Frontal cortex (tissue), 4 donors: Measurements from ENCODE around the gene RANBP9. TPM values are rescaled to one million over a fixed set of nuclear protein-coding genes. Genes with fewer than 3 reads are reported as not detected.

Experiments used
- DNase-seq, 2 donors: peaks; one replicate each; pipeline ENCODE4 v3.0.0; 2012; ENCODE audit warnings: low spot score in 2 of 2
- FAIRE-seq: peaks from 2 replicates; lab custom pipeline; 2012; peaks lifted over from hg19 to GRCh38; lab: Jason Lieb, UNC
- total RNA-seq: library from RNA; depleted of rRNA; stranded (reverse); fragments of >200 nt; gene quantifications from one replicate; pipeline ENCODE4 v1.2.3, GENCODE V29; 2014
- donor health status: control.
- donor health status: control.
- donor health status: control.

RANBP9 gene
- total RNA-seq, 1 donor from 2014 or later, result 91.3 TPM

DNA sequence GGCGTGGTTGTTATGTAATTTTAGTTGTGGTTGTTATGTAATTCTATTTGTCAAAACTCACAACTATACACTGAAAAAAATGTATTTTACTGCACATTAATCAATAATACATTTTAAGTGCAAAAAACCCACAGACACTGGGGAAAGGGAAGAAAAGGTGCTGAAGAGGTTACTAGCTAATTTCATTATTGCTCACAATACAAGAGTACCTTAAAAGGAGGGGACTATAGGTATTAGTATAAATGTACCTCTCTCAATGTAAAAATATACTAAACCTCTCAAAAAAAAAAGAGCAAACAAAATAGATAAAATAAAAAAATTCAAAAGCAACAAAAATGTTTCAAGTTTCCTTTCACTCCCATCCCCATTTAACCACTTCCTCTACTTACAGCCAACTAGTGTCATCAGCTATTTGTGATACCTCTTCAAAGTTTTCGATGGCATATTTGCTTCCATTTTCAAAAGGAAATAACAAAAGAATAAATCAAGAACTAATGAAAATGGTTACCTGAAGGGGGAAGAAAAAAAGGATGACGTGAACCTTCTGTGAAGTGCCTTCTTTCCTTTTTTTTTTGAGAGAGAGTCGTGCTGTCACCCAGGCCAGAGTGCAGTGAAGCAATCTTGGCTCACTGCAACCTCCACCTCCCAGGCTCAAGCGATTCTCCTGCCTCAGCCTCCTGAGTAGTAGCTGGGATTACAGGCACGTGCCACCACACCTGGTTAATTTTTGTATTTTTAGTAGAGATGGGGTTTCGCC lies 30.2 kb downstream of the RANBP9 start:
- FAIRE-seq, result no peak
- DNase-seq, result no peak

DNA sequence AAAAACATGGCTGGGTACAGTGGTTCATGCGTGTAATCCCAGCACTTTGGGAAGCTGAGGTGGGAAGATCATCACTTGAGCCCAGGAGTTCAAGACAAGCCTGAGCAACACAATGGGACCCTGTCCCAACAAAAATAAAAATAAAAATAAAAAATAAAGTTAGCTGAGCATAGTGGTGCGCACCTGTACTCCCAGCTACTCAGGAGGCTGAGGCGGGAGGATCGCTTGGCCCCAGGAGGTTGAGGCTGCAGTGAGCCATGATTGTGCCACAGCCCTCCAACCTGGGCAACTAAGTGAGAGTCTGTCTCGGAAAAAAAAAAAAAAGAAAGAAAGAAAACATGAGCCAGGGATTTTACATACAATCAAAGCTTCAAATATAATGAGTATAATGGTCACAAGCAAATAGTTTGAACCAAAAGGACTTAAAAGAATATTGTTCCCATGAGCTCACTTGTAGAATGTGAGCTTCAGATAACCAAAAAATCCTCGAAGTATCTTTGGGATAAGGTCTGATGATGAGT lies 31.1 kb downstream of the RANBP9 start:
- no peak for FAIRE-seq

DNA sequence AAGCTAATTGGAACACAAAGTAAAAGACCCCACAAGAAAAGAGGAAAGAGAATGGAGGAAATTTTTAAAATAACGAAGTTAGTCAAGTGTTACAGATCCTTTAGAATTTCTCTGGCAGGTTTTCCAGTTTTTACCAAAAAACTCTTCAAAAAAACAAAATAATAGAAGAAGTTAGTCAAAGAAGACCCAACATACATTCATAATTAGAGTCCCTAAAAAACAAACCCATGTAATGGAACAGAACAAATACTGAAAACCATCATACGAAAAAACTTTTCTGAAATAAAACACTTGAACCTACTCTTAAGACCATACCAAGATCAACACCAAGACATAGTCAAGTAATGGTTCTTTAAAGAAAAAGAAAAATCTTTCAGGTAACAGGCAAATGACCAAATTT lies 31.6 kb downstream of the RANBP9 start:
- no peak for DNase-seq
- no peak for FAIRE-seq

More for the DNA sequence above, 31.1 kb downstream of the RANBP9 start:
- no peak for DNase-seq

DNA sequence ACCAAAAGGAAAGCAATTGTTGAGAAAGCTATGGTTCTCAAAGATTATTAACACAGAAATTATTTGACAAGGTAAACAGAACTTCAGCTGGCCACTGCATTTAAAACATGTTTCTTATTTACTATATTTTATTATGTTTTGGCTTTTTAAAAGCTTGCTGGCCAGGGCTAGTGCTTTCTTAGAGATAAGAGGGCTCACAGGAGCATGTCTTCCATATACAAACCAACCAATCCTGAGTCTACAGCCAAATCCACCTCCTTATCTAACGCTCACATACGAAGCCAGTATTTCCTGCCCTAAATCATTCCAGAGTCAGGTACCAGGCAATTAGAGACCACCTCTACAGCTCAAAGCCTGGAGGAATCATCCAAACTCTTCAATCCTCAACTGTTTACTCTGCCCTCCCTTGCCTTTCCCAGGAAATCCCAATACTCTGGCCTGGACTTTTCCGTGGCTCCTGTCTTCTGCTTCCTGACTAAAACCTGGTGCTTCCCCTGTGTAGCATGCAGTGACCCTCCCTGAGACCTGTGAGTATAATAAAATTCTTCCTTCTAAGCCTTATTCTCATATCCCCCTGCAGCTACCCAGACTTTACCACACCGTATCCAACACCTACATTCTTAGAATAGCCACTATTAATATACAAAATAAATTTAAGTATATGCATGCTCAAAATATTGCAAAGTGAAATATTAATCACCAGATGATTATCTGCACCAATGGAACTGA lies 33.2 kb downstream of the RANBP9 start:
- DNase-seq, result no peak
- no peak for FAIRE-seq

DNA sequence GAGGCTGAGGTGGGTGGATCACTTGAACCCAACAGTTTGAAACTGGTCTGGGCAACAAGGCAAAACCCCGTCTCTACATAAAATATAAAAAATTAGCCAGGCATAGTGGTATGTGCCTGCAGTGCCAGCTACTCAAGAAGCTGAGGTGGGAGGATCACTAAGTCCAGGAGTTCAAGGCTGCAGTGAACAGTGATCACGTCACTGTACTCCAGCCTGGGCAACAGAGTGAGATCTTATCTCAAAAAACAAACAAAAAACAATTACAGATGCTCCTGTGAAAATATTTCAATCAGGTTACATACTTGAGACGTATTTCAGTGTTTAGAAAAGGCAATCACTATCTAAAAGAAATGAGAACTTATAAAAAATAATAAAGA lies 33.8 kb downstream of the RANBP9 start:
- no peak for DNase-seq
- no peak for FAIRE-seq

DNA sequence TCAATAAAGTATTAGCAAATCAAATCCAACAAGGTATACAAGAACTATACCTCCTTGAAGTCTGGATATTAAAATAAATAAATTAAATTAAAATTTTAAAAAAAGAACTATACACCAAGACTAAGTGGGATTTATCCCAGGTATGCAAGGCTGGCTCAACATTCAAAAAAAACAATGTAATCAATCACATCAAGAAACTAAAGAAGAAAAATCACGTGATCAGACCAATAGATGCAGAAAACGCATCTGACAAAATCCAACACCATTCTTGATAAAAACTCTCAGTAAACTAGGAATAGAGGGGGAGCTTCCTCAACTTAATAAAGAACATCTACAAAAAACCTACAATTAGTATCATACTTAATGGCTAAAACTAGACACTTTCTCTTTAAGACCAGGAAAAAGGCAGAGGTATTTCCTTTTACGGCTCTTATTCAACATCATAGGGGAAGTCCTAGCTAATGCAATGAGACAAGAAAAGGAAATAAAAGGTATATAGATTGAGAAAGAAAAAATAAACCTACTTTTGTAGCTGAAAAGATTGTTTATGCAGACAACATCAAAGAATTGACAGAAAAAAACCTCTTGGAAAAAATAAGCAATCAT lies 35.0 kb downstream of the RANBP9 start:
- no peak for FAIRE-seq
- DNase-seq, result no peak

DNA sequence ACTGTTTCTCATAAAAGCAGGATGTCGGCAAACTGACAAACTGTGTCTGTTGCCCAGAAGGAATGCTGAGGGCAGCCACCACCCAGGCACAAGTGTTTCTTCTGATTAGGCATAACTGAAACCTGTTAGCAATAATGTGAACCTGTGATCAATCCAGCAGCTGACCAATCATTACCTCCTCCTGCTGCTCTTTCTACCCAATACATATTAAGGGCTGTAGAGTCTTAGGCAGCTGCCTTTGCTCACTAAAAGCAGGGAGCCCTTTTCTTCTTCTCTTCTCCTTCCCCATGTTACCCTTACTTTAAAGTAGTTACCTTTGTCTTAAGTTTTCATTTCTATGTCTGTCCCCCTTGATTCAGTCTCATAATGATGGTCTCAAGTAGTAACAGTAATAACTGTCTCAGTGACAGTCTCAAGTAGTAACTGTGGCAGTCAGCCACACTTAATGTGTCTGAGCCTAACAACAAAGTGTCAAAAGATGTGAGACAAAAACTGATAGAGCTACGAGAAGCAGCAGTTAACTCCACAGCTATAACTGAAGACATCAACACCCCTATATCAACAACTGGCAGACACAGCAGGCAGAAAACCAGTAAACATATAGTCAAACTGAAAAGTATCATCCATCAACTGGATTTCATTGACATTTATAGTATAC lies 37.0 kb downstream of the RANBP9 start:
- FAIRE-seq (no peak), DNase-seq (no peak)

DNA sequence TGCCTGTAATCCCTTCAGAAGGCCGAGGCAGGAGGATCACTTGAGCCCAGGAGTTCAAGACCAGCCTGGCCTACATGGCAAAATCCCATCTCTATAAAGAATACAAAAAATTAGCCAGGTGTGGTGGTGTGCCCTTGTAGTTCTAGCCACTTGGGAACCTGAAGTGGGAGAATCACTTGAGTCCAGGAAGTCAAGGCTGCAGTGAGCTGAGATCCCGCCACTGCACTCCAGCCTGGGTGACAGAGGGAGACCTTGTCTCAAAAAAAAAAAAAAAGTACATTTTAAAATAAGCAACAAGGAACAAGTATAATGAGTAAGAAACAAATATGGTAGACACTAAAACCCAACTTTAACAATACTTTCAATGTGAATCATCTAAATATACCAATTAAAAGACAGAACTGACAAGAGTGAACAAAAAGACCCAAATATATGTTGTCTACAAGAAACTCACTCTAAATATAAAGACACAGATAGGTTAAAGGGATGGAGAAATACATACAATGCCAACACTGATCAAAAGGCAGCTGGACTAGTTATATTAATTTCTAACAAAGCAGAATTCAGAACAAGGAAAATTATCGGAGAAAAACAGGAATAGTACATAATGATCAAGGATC lies 37.7 kb downstream of the RANBP9 start:
- FAIRE-seq (no peak), DNase-seq (no peak)

DNA sequence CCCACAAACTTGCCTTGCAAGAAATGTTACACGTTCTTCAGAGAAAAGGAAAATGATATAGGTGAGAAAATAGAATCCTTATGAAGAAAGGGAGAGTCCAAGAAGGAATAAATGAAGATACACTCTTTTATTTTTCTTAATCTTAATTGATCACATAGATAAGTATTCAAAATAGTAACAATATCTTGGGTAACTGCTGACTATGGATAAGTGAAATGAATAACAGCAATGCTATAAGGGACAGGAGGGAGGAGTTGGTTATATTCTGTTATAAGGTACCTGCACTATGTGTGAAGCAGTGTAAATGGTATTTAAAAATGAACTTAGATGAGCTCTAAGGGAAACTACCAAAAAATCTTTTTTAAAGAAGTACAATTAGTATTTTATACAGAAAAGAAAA lies 38.3 kb downstream of the RANBP9 start:
- DNase-seq, result no peak
- no peak for FAIRE-seq

DNA sequence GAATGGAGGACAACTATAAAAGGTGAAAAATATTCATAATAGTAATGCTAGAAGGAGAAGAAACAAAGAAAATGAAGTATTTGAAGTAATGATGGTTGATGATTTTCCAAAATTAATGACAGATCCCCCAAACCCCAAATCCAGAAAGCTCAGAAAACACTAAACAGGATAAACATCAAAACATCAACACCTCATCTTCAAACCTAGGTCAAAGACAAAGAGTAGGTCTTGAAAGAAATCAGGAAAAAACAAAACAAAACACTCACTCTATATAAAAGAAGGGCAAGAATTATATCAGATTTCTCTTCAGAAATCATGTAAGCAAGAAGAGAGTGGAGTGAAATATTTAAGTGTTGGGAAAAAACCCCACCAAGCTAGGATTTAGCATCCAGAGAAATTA lies 38.7 kb downstream of the RANBP9 start:
- no peak for FAIRE-seq
- DNase-seq, result no peak

DNA sequence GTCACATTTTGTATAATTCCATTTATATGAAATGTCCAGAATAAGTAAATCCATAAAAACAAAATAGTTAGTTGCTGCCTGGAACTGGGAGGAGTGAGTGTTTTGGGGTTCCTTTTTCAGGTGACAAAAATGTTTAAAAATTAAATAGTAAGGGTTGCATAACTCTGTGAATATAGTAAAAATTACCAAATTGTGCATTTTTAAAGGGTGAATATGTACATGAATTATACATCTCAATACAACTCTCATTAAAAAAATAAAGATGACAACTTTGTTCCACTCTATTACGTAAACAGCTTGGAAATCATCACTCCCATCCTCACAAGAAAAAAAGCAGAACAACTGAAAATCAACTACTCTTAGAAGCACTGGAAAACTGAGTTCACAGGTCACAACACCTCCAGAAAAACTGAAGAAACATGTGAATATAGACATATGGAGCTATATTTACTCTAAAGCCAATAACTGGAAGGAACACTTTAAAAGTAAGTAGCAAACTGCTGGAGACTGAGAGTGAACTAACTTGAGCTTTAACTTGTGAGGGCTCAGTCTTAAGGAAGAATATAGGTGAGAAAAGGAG lies 40.0 kb downstream of the RANBP9 start:
- DNase-seq (no peak), FAIRE-seq (no peak)

DNA sequence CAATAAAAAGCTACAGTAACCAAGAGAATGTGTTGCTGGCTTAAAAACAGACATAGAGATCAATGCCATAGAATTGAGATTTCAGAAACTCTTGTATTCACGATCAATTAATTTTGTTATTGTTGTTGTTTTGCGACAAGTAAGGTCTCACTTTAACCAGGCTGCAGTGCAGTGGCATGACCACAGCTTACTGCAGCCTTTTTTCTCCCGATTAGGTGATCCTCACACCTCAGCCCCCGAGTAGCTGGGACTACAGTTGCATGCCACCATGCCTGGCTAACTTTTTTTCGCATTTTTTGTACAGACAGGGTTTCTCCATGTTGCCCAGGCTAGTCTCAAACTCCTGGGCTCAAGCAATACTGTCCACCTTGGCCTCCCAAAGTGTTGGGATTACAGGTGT lies 42.2 kb downstream of the RANBP9 start:
- no peak for FAIRE-seq
- DNase-seq, result no peak

DNA sequence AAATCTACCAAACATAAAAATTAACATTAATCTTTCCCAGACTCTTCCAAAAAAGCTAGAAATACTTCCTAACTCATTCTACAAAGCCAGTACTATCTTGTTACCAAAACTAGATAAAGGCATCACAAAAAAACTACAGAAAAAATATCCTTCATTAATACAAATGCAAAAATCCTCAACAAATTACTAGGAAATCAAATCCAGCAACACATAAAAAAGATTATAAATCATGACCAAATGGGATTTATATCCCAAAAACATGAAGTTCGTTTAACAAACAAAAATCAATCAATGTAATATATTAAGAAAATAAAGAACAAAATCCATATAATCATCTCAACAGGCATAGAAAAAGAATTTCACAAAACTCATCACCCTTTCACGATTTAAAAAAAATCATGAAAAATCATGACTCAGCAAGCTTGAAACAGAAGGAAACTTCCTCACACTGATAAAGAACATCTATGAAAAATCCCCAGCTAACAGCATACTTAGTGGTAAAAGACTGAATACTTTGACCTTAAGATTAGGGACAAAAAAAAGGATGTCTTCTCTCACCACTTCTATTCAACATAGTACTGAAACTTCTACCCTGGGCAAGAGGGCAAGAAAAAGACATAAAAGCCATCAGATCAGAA lies 43.2 kb downstream of the RANBP9 start:
- no peak for DNase-seq
- FAIRE-seq, result no peak

DNA sequence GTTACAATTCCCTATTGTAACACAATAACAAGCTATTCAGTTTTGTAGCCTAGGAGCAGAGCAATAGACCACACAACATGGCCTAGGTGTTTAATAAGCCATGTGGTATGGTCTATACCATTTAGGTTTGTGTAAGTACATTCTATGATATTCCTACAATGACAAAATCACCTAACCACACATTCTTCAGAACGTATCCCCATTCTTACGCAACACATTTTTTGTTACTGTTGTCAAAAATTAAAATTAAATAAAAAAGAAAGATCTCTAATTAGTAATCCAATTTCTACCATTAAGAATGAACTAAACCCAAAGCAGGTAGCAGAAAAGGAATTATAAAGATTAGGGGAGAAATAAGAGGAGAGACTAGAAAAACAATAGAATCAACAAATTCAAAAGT lies 44.0 kb downstream of the RANBP9 start:
- FAIRE-seq (no peak), DNase-seq (no peak)

DNA sequence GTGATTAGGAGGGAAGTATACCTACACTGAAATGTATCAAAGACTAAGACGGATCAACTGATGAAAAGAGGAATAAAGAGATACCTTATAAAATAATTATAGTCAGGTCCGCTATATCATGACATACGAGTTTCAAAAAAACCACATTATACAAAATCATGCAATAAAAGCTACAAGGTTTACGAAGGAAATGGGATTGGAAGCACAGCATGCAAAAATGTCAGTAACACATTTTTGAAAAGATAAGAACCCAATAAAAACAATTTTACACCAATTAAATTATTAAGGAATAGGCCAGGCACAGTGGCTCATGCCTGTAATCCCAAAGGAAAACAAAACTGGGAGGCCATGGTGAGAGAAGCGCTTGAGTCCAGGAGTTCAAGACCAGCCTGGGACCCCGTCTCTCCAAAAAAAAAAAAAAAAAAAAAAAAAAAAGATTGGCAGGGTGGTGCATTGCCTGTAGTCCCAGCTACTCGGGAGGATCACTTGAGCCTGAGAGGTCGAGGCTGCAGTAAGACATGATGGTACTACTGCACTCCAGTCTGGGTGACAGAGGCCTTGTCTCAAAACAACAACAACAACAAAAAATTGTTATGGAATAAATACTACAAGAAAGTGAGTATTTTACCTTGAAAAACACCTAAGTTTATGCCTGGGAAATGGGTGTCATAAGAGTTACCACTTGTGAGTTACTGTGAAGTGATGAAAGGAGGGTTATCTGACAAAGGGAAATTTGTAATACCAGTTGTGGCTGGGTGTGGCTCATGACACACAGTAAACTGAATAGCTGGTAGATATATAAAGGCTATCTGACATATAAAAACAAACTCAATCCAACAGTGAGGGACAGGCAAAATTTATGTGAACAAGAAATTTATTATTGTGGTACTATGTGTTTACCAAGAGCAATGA lies 45.2 kb downstream of the RANBP9 start:
- no peak for DNase-seq
- FAIRE-seq, result no peak

DNA sequence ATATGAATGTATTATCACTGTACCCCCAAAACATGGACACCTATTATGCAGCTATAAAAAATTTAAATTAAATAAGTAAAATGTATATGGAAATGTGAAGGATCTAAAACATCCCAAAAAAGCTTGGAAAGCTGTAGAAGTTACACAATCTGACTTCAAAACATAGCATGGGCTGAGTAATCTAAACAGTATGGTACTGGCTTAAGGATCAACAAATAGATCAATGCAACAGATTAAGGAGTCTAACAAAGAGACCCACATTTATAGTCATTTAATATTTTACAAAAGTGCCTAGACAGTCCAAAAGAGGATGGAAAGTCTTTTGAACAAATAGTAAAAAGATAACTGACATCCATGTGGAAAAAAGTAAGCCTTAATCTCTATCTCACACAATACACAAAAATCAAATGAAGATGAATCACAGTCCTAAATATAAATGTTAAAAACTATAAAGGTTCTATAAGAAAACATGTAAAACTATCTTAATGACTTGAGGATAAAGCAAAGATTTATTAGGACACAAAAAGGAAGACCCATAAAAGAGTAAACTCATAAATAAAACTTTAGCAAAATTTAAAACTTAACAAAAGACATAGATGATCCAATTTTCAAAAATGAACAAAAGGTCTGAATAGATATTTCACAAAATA lies 46.8 kb downstream of the RANBP9 start:
- FAIRE-seq, result no peak
- no peak for DNase-seq

DNA sequence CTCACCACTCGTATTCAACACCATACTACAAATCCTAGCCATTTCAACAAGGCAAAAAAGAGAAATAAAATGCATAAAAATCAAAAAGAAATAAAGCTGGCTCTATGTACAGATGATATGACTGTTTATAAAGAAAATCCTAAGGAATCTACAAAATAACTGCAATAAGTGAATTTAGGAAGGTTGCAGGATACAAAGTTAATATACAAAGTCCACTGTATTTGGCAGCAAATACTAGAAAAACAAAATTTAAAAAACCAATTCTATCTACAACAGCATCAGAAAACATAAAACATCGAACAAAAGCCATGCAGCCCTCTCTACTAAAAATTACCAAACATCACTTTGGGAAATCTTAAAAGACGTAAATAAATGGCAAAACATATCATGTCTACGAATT lies 47.6 kb downstream of the RANBP9 start:
- DNase-seq (no peak), FAIRE-seq (no peak)
